ENCODE data around the gene ATRNL1. TPM values are rescaled to one million over a fixed set of nuclear protein-coding genes. Genes with fewer than 3 reads are reported as not detected.

The ATRNL1 gene
- total and polyA plus RNA-seq, 4 donors, result 2.6 to 41.0 (median 15.1) TPM

DNA sequence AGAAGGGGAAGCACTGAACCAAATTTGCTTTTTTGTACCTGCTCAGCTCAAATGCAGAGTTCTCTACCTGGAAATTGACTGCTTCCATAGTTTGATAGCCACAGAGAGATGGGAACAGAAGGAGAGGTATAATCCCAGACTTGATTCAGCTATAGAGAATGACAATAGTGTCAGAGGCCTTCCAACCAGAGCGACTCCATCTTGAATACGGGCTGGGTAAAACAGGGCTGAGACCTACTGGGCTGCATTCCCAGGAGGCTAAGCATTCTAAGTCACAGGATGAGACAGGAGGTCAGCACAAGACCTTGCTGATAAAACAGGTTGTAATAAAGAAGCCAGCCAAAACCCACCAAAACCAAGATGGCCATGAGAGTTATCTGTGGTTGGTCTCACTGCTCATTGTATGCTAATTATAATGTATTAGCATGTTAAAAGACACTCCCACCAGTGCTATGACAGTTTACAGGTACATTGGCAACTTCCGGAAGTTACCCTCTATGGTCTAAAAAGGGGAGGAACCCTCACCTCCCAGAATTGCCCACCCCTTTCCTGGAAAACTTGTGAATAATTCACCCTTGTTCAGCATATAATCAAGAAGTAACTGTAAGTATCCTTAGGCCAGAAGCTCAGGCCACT, 42.7 kb upstream of the ATRNL1 start:
- DNase-seq (no peak), ATAC-seq (ENCODE audit: low FRiP score) (no peak)
- Histone ChIP-seq H3K4me3 (ENCODE audit: low read length in 2 of 2) (no peak overlapping the region), H3K36me3 (ENCODE audit: control insufficient read depth in 1 of 2, insufficient read depth in 2 of 2, low read length in 1 of 2) (no peaks in the 10 kb centered on the region), H3K27me3 (ENCODE audit: control insufficient read depth in 1 of 2, insufficient read depth in 2 of 2, low read length in 1 of 2) (no peaks in the 10 kb centered on the region), H3K9me3 (ENCODE audit: control insufficient read depth, low read length) (no peaks in the 10 kb centered on the region), H3K27ac (ENCODE audit: low read depth in 1 of 2, low read length in 2 of 2) (no peak overlapping the region), H3K4me1 (ENCODE audit: control insufficient read depth in 1 of 2, insufficient read depth in 2 of 2, low read length in 2 of 2) (no peaks in the 10 kb centered on the region)
- 98 to 99% methylated on average over 3 of the region's 3 CpGs for WGBS, 2 donors
- intact Hi-C loops (cut with DNase I), result no loop called here

DNA sequence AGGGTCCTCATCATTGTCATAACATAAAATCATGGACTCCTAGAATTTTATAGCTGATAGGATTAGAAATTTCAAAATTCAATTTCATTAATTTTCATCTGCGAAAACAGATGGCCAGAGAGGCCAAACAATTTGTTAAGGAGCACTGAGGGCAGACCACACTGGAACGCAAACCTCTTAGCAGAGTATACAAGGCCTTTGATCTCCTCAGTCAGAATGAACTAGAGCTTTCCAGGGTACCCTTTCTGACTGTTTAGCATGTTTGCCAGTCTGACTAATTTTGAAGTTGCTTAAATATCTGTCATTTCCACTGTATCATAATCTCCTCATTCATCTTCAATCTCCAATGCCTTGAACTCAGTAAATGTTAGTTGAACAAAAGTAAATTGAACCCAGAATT, 41.9 kb upstream of the ATRNL1 start:
- no peaks in the 10 kb centered on the region for H3K4me1 ChIP-seq (ENCODE audit: control insufficient read depth in 1 of 2, insufficient read depth in 2 of 2, low read length in 2 of 2)
- no peak overlapping the region for H3K27ac ChIP-seq (ENCODE audit: low read depth in 1 of 2, low read length in 2 of 2)
- H3K9me3 ChIP-seq (ENCODE audit: control insufficient read depth, low read length), result no peaks in the 10 kb centered on the region
- no peak overlapping the region for H3K4me3 ChIP-seq (ENCODE audit: low read length in 2 of 2)
- DNase-seq (no peak), ATAC-seq (ENCODE audit: low FRiP score) (no peak)
- intact Hi-C loops (cut with DNase I), result no loop called here
- no peaks in the 10 kb centered on the region for H3K36me3 ChIP-seq (ENCODE audit: control insufficient read depth in 1 of 2, insufficient read depth in 2 of 2, low read length in 1 of 2)
- WGBS, 2 donors, result 95 to 99% methylated on average over 2 of the region's 2 CpGs
- no peaks in the 10 kb centered on the region for H3K27me3 ChIP-seq (ENCODE audit: control insufficient read depth in 1 of 2, insufficient read depth in 2 of 2, low read length in 1 of 2)

DNA sequence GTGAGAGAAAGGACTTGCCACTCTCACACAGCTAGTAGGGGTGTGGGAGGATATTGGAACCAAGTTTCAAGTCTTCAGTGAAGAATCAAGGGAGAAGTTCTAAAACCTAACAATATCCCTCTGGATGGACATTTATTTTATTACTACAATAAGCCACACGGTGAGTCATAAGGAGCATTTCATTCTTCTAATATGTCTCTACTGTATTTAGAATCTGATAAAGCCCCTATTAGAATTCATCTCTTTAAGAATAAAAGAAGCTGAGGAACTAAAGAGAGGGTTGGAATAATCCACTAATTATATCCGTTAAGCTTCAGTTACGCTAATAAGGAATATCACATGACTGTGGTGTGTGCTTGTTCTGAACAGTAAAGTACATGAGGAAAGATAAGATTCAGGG, 40.9 kb upstream of the ATRNL1 start:
- ATAC-seq (ENCODE audit: low FRiP score) (no peak), DNase-seq (no peak)
- intact Hi-C loops (cut with DNase I), result no loop called here
- Histone ChIP-seq H3K4me1 (ENCODE audit: control insufficient read depth in 1 of 2, insufficient read depth in 2 of 2, low read length in 2 of 2) (no peaks in the 10 kb centered on the region), H3K36me3 (ENCODE audit: control insufficient read depth in 1 of 2, insufficient read depth in 2 of 2, low read length in 1 of 2) (no peaks in the 10 kb centered on the region), H3K9me3 (ENCODE audit: control insufficient read depth, low read length) (no peaks in the 10 kb centered on the region), H3K27me3 (ENCODE audit: control insufficient read depth in 1 of 2, insufficient read depth in 2 of 2, low read length in 1 of 2) (no peaks in the 10 kb centered on the region), H3K27ac (ENCODE audit: low read depth in 1 of 2, low read length in 2 of 2) (no peak overlapping the region), H3K4me3 (ENCODE audit: low read length in 2 of 2) (no peak overlapping the region)
- WGBS, 2 donors, result 92 to 94% methylated on average over 3 of the region's 3 CpGs

- 67 to 76% methylated on average over 1 of the region's 1 CpG for WGBS, 2 donors
- H3K27me3 ChIP-seq (ENCODE audit: control insufficient read depth in 1 of 2, insufficient read depth in 2 of 2, low read length in 1 of 2), result no peaks in the 10 kb centered on the region
- no peak overlapping the region for H3K27ac ChIP-seq (ENCODE audit: low read depth in 1 of 2, low read length in 2 of 2)
- intact Hi-C loops (cut with DNase I), result no loop called here
- H3K36me3 ChIP-seq (ENCODE audit: control insufficient read depth in 1 of 2, insufficient read depth in 2 of 2, low read length in 1 of 2), result no peaks in the 10 kb centered on the region
- no peak overlapping the region for H3K4me3 ChIP-seq (ENCODE audit: low read length in 2 of 2)
- ATAC-seq (ENCODE audit: low FRiP score), result no peak
- H3K9me3 ChIP-seq (ENCODE audit: control insufficient read depth, low read length), result no peaks in the 10 kb centered on the region
- no peak for DNase-seq
- no peaks in the 10 kb centered on the region for H3K4me1 ChIP-seq (ENCODE audit: control insufficient read depth in 1 of 2, insufficient read depth in 2 of 2, low read length in 2 of 2)
These were observed 40.4 kb upstream of the ATRNL1 start for GRCh38 chr10:115052728-115053127.

- WGBS, 2 donors, result 98 to 100% methylated on average over 2 of the region's 2 CpGs
- ATAC-seq (ENCODE audit: low FRiP score), result no peak
- no peaks in the 10 kb centered on the region for H3K4me1 ChIP-seq (ENCODE audit: control insufficient read depth in 1 of 2, insufficient read depth in 2 of 2, low read length in 2 of 2)
- no peaks in the 10 kb centered on the region for H3K9me3 ChIP-seq (ENCODE audit: control insufficient read depth, low read length)
- H3K36me3 ChIP-seq (ENCODE audit: control insufficient read depth in 1 of 2, insufficient read depth in 2 of 2, low read length in 1 of 2), result no peaks in the 10 kb centered on the region
- H3K4me3 ChIP-seq (ENCODE audit: low read length in 2 of 2), result no peak overlapping the region
- H3K27ac ChIP-seq (ENCODE audit: low read depth in 1 of 2, low read length in 2 of 2), result no peak overlapping the region
- intact Hi-C loops (cut with DNase I), result no loop called here
- DNase-seq, result no peak
- H3K27me3 ChIP-seq (ENCODE audit: control insufficient read depth in 1 of 2, insufficient read depth in 2 of 2, low read length in 1 of 2), result no peaks in the 10 kb centered on the region
These were observed 37.0 kb upstream of the ATRNL1 start for GRCh38 chr10:115056186-115056585.

- Histone ChIP-seq H3K9me3 (ENCODE audit: control insufficient read depth, low read length) (no peaks in the 10 kb centered on the region), H3K36me3 (ENCODE audit: control insufficient read depth in 1 of 2, insufficient read depth in 2 of 2, low read length in 1 of 2) (no peaks in the 10 kb centered on the region), H3K27me3 (ENCODE audit: control insufficient read depth in 1 of 2, insufficient read depth in 2 of 2, low read length in 1 of 2) (no peaks in the 10 kb centered on the region), H3K27ac (ENCODE audit: low read depth in 1 of 2, low read length in 2 of 2) (no peak overlapping the region), H3K4me1 (ENCODE audit: control insufficient read depth in 1 of 2, insufficient read depth in 2 of 2, low read length in 2 of 2) (no peaks in the 10 kb centered on the region), H3K4me3 (ENCODE audit: low read length in 2 of 2) (no peak overlapping the region)
- 84 to 87% methylated on average over 7 of the region's 7 CpGs for WGBS, 2 donors
- intact Hi-C loops (cut with DNase I), result no loop called here
- DNase-seq (no peak), ATAC-seq (ENCODE audit: low FRiP score) (no peak)
These were observed 33.8 kb upstream of the ATRNL1 start for GRCh38 chr10:115059301-115059898.

GRCh38 chr10:115063701-115064658, 29.2 kb upstream of the ATRNL1 start:
- H3K4me1 ChIP-seq (ENCODE audit: control insufficient read depth in 1 of 2, insufficient read depth in 2 of 2, low read length in 2 of 2), result no peaks in the 10 kb centered on the region
- 71 to 74% methylated on average over 5 of the region's 5 CpGs for WGBS, 2 donors
- intact Hi-C loops (cut with DNase I), result no loop called here
- H3K27ac ChIP-seq (ENCODE audit: low read depth in 1 of 2, low read length in 2 of 2), result no peak overlapping the region
- ATAC-seq (ENCODE audit: low FRiP score), result no peak
- DNase-seq, result no peak
- no peaks in the 10 kb centered on the region for H3K9me3 ChIP-seq (ENCODE audit: control insufficient read depth, low read length)
- H3K4me3 ChIP-seq (ENCODE audit: low read length in 2 of 2), result no peak overlapping the region
- no peaks in the 10 kb centered on the region for H3K36me3 ChIP-seq (ENCODE audit: control insufficient read depth in 1 of 2, insufficient read depth in 2 of 2, low read length in 1 of 2)
- no peaks in the 10 kb centered on the region for H3K27me3 ChIP-seq (ENCODE audit: control insufficient read depth in 1 of 2, insufficient read depth in 2 of 2, low read length in 1 of 2)

DNA sequence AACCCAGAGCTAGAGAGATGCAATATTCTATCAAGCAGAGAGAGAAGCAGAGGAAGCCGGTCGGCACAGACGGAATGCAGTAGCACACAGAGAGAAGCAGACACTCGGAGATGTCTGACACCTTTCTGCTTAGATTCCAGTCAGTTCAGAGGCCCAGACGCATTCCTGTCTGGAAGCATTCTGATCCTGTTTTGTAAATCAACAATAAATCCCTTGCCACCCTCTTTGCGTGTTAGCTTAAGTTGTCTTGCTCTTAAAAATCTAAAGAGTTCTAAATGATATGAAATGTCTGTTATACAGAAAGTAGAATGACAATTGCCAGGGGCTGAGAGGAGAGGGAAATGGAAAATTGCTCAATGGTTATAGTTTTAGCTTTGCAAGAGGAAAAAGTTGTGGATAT, 27.4 kb upstream of the ATRNL1 start:
- ATAC-seq (ENCODE audit: low FRiP score) (no peak), DNase-seq (no peak)
- Histone ChIP-seq H3K4me1 (ENCODE audit: control insufficient read depth in 1 of 2, insufficient read depth in 2 of 2, low read length in 2 of 2) (no peaks in the 10 kb centered on the region), H3K36me3 (ENCODE audit: control insufficient read depth in 1 of 2, insufficient read depth in 2 of 2, low read length in 1 of 2) (no peaks in the 10 kb centered on the region), H3K27me3 (ENCODE audit: control insufficient read depth in 1 of 2, insufficient read depth in 2 of 2, low read length in 1 of 2) (peaks cover 0 to 4% of the 10 kb centered on the region in 2 donors), H3K9me3 (ENCODE audit: control insufficient read depth, low read length) (no peaks in the 10 kb centered on the region), H3K27ac (ENCODE audit: low read depth in 1 of 2, low read length in 2 of 2) (no peak overlapping the region), H3K4me3 (ENCODE audit: low read length in 2 of 2) (no peak overlapping the region)
- 59 to 66% methylated on average over 6 of the region's 6 CpGs for WGBS, 2 donors
- intact Hi-C loops (cut with DNase I), result no loop called here

All from aorta (tissue), 5 donors.